ENCODE data around the gene KBTBD12.

Gene KBTBD12

DNA sequence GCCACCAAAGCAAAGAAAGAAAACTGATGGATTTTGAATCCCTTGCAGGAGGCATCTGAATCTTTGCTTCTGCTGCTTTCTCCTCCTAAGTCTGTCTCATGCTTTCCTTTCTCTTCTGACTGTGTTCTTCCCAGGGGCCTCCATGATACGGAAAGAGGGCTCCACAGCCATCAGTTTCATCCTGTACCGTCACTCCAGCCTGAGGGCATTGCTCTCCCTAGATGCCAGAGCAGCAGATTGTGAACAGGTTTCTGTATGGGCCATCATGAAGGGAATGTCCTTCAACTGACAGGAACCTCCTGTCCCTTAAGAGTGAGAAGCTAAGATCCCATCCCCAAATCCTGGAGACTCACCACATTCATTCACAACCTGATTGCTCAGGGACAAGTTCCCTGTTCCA lies 59.2 kb downstream of the KBTBD12 start:
- DNase-seq: no peak

DNA sequence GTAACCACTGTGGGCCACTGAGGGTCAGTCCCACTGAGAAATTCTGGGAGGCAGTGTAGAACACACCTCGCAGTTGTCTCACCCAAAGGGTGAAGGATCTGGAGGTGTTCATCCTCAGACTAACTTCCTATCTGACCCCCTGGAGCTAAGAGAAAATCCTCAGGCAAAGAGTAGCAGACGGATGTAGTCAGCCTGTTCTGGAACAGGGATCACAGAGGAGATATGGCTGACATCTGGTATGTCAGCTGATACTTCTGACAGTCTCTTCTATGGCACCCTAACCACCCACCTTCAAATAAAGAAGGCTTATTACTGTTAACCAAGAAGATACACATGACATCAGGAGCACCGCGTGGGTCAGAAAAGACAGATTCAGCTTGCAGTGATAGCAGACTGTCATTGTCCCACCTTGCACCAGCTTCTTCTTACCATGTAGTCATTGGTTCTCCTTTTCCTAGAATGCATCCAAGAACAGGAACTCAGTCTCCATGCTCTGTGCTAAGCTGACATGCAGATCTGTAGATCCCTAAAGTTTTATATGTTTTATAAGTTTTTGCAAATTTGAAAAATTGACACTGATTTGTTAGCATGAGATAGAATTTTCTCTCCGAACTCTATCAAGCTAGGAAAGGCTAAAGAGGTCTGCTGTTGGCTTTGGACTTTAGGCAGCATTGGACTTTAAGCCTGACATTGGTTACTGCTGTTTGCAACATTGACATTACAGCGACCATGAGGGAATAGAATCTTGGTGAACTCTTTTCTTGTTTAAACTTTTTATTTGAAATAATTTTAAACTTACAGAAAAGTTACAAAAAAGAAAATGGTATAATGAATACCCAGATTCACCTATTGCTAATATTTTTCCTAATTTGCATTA lies 60.4 kb downstream of the KBTBD12 start:
- DNase-seq: no peak

More for the DNA sequence above, 59.2 kb downstream of the KBTBD12 start:
- in situ Hi-C loops (cut with HindIII; ENCODE audit: low pct_ligation_motif_present, low pct_unique_long_range_greater_than_20kb, low sequenced_read_pairs): loop anchor here (25.0 kb wide), 1 partner anchor 312 kb away; the partner anchor contains the start of gene ABTB1

DNA sequence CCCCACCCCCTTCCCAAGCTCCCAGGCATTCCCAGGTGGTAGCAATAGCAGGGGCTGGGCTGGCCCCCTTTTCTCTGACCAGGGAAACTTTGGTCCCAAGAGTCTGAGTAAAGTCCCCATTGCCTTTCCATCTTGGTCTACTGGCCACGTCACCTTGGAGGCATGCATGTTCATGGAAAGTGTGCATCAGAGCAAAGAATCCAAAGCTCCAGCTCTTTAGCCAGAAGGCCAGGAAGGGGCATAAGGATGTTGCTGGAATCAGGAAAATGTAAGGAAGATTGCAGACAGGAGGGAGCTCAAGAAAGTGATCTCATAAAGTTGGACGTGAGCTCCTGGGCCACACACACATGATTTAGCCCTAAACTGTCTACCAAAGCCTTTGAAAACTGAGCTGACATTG lies 63.6 kb downstream of the KBTBD12 start:
- no peak for DNase-seq
- in situ Hi-C loops (cut with HindIII; ENCODE audit: low pct_ligation_motif_present, low pct_unique_long_range_greater_than_20kb, low sequenced_read_pairs): no loop called here

More for the DNA sequence above, 60.4 kb downstream of the KBTBD12 start:
- in situ Hi-C loops (cut with HindIII; ENCODE audit: low pct_ligation_motif_present, low pct_unique_long_range_greater_than_20kb, low sequenced_read_pairs): no loop called here

DNA sequence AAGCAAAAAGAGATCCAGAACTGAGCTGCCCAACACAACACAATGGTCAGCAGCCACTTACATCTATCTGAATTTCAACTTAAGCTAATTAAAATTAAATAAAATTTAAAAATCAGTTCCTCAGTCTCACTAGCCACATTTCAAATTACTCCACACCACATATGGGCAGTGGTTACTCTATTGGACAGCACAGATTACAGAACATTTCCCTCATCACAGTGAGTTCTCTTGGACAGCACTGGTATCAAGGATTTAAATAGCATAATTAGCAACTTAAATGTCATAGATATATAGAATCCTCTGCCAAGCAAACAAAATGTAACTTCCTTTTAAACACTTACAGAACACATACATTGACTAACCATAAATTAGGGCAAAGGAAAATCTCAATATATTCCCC lies 64.4 kb downstream of the KBTBD12 start:
- no peak for DNase-seq
- in situ Hi-C loops (cut with HindIII; ENCODE audit: low pct_ligation_motif_present, low pct_unique_long_range_greater_than_20kb, low sequenced_read_pairs): no loop called here

DNA sequence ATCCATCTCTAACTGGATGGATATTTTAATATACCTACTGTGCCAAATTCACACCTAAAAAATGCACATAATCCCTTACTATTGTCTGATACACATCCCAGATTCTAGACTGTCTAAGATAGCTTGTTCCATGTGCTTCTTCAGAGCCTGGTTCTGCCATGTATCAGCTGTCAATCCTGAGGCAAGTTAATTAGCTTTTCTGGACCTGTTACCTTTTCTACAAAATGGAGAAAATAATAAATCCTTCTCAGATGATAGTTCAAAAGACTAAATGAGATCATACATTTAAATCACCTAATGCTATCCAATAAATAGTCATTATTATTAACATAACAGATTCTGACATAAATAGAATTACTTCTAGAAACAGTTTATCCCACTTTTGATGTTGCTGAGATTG lies 66.1 kb downstream of the KBTBD12 start:
- in situ Hi-C loops (cut with HindIII; ENCODE audit: low pct_ligation_motif_present, low pct_unique_long_range_greater_than_20kb, low sequenced_read_pairs): no loop called here
- no peak for DNase-seq

DNA sequence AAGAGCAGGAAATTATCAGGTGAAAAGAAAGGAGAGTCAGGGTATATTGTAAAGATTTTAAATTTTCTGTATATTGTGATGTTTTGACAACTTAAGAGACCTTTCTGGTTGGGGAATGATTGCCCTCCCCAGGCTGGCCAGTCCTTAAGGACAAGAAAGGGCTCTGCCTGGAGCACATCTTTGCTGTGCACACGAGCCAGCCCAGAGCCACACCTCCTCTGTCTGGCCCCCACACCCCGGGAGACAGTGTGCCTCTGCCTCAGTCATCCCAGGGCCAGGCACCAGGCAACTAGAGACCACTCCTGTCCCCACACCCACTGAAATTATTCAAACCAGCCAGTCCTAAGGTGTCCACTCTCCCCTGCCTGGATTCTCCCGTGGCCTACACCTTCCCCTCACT lies 67.1 kb downstream of the KBTBD12 start:
- in situ Hi-C loops (cut with HindIII; ENCODE audit: low pct_ligation_motif_present, low pct_unique_long_range_greater_than_20kb, low sequenced_read_pairs): no loop called here
- no peak for DNase-seq

DNA sequence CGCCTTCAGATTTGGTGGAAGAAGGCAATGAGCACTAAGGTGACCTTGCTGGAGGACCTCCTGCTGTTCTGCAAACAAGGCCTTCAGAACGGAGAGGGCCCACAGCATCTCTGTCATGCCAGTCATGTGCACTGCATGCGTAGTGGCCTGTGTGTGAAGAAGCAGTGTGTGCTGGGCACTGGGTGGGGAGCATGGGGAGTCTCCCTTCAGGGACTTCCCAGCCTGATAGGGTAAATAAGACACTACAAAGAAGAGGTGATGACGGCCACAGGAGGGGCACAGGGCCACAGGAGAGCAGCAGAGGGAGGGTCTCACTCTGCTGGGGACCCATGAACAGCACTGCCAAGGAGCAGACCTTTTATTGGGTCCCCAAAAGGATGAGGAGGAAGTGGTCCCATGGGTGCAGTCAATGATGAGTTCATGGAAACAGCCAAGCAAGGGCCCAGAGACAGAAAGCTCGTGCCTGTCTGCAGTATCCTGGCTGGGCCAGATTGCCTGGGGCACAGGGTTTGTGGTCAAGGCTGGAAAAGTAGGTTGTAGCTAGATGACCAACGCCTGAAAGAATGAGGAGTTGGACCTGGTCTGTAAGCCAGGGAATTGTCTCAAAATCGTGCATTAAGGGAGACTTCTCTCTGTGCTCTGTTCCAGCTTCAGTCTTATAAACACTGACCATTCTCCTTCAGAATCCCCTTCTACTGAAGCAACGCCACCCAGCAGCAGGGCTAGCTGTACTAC lies 69.4 kb downstream of the KBTBD12 start:
- DNase-seq: no peak
- in situ Hi-C loops (cut with HindIII; ENCODE audit: low pct_ligation_motif_present, low pct_unique_long_range_greater_than_20kb, low sequenced_read_pairs): no loop called here

DNA sequence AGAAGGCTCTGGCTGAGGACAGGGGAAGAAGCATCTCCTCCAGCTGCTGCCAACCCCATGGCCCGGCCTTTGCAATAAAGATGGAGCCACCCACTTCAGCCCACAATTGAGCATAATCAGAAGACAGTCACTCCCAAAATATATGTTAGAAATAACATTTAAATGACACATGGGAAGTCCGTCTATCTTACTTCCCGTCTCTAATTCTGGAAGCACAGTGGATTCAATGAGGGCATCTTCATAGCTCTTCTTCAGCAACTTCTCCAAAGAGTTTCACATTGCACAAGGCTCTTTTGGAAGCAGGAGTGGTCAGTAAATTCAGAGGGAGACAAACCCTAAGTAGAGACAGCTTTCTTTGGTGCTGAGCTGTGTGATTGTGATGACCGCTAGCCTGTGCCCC lies 70.2 kb downstream of the KBTBD12 start:
- DNase-seq: no peak
- in situ Hi-C loops (cut with HindIII; ENCODE audit: low pct_ligation_motif_present, low pct_unique_long_range_greater_than_20kb, low sequenced_read_pairs): no loop called here

DNA sequence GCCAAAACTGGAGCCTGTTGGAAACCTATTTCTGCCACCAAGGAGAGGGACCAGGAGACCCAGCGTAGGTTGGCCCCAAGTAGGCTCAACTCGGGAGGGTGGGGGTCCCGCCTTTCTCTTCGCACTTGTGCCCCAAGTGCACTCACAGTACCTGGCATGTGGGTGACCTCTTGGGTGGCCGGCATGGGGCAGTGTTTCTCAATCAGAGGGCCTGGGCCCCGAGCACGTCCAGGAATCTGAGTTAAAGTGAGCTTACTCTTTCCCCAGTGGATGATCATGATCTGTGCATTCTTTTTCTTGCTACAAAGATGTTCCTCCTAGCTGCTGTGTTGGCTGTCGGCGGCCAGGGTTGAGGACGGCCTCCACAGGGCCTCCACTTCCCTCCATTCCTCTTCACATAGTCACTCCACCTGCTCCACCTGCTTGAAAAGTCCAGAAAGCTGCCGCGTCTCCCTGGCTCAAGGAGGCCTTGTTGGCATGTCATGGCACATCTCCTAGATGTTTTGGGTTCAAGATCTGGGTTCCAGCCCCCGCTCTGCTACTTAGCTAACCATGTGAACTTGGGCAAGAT lies 70.7 kb downstream of the KBTBD12 start:
- no peak for DNase-seq
- in situ Hi-C loops (cut with HindIII; ENCODE audit: low pct_ligation_motif_present, low pct_unique_long_range_greater_than_20kb, low sequenced_read_pairs): no loop called here

DNA sequence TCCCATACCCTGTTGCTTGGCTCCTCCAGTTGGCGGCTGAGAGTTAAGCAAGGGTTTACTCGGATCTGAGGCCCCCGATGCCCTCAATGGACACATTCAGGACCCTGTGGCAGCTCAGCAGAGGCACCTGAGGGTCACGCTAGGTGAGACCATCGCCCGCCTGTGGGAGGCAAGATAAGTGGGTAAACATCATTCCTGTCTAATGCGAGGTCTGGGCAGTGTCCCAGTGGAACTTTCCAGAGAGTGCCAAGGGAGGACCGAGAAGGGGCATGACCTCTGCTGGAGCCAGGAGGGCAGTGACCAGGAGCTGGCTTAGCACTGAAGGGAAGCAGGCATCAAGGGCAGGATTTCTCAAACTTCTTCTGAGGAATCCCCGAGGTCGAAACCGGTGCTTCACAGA lies 71.8 kb downstream of the KBTBD12 start:
- in situ Hi-C loops (cut with HindIII; ENCODE audit: low pct_ligation_motif_present, low pct_unique_long_range_greater_than_20kb, low sequenced_read_pairs): no loop called here

DNA sequence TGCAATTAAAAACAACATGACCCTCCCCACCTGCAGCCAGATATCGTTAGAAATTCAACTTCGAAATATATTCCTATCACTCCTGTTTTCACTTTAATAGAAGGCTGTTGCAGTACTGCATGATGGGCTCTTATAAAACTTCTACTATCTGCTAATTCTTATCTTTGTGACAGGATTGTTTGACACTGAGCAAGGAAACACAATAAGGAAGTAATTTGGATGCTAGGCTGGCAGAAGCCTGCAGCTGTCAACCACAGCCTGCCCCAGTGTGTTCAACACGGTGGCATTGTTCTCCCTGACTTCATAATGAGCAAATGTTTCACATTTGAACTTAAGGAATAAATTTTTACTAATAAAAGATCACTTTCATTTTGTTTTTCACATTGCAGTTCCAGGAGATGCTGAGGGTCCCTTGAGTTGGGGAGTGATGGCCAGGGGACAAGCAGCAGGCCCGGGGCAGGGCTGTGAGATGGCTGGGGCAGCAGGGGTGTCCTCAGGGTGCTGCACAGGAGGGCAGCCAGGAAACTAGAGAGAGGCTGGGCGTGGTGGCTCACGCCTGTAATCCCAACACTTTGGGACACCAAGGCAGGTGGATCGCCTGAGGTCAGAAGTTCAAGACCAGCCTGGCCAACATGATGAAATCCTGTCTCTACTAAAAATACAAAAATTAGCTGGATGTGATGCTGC lies 72.4 kb downstream of the KBTBD12 start:
- no peak for DNase-seq
- in situ Hi-C loops (cut with HindIII; ENCODE audit: low pct_ligation_motif_present, low pct_unique_long_range_greater_than_20kb, low sequenced_read_pairs): no loop called here

More for the DNA sequence above, 71.8 kb downstream of the KBTBD12 start:
- no peak for DNase-seq

DNA sequence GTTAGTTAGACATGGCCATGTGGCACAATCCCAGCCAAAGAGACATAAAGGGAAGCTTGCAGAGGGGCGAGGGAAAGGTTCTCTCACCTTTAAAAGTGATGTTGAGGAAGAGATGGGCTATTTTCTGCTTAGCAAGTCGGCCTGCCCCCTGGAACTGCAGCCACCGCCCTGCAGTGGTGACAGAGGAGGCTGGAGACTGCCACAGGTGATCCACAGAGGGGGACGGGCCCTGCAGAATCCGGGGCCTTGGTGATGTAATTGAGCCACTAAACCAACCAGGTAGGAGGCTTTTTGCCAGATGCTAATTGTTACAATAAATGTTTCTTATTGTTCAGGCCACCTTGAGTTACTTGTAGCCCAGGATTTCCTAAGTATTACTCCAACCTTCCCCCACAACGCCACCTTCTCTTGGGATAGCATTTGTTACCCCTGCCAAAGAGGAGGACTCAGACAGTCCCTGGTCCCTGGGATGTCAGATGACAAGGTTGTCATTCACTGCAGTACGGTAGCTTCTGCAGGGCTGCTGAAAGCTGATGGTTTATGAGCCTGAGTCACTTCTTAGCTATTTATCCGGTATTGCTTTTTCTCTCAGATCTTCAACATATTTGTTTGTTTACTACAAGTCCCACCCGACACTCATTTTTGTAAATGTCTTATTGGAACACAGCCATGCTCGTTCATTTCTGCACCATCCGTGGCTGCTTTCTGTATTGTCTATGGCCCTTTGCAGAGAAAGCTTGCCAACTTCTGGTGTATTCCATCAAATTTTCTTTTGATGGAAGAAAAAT lies 73.9 kb downstream of the KBTBD12 start:
- DNase-seq: no peak
- in situ Hi-C loops (cut with HindIII; ENCODE audit: low pct_ligation_motif_present, low pct_unique_long_range_greater_than_20kb, low sequenced_read_pairs): no loop called here

DNA sequence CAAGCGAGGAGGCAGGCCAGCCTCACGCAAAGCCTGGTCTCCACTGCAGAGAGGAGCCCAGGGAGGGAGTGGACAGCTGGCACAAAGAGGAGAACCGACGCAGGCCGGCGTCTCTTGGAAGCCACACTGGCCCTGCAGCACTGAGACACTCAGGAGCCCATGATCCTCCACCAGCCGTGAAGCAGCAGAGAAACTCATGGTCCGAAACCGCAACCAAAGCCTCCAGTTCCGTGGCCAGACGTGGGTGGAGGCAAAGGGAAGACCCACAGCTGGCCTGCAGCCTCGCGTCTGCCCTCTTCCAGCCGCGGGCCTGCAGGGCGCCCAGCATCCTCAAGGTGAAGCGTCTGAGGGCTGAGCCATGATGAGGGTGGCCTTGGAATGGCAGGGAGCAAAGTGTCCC lies 75.0 kb downstream of the KBTBD12 start:
- in situ Hi-C loops (cut with HindIII; ENCODE audit: low pct_ligation_motif_present, low pct_unique_long_range_greater_than_20kb, low sequenced_read_pairs): no loop called here
- no peak for DNase-seq

DNA sequence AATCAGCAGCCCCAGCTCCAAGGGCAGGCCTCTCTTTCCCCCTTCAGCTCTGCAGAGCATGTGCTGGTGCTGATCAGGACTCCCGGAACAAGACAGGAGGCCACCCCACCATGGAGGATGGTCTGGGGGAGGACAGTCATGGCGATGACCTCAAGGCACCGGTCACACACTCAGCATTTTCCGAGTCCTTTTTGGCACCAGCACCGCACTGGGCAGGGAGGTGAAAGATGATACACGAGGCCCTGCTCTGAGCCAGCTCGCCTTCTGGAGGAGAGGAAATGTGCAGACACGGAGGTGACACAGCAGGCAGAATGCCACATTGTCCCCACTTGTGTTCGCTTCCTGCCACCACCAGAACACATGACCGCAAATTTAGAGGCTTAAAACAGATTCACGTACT lies 75.4 kb downstream of the KBTBD12 start:
- DNase-seq: no peak
- in situ Hi-C loops (cut with HindIII; ENCODE audit: low pct_ligation_motif_present, low pct_unique_long_range_greater_than_20kb, low sequenced_read_pairs): no loop called here

DNA sequence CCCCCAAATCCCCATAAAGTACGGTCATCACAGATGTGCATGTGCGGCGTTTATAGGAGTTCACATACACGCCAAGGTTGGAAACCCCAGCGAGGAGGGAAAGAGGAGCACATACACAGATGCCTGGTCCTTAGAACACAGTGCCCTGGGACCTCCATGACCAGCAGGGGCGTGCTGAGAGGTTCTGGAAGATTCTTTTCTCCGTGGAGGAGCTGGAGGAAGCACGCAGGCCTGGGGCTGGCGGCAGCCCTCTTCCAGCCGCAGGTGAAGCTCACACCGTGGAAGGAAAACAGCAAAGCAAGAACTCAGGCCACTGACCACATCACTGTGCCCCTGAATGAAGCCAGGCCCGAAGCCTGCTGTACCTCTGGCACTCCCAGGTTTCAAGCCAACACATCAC lies 76.2 kb downstream of the KBTBD12 start:
- in situ Hi-C loops (cut with HindIII; ENCODE audit: low pct_ligation_motif_present, low pct_unique_long_range_greater_than_20kb, low sequenced_read_pairs): no loop called here
- no peak for DNase-seq

DNA sequence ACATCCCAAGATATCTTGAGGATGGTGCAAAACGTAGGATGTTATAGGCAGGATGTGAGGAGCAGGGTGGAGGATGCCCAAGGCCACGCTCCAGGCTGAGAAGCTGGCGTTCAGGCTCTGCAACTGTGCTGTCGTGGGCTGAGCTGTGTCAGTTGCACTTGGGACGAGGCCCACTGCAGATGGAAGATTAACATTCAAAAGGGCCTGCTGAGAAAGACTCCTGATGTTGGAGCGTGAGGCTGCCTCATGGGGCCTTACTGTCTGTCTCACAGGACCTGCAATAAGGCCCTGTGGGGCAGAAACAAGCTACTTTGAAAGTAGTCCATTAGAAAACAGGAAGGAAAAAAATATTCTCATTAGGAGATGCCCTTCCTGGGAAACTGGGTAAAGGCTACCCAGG lies 76.6 kb downstream of the KBTBD12 start:
- no peak for DNase-seq
- in situ Hi-C loops (cut with HindIII; ENCODE audit: low pct_ligation_motif_present, low pct_unique_long_range_greater_than_20kb, low sequenced_read_pairs): no loop called here

DNA sequence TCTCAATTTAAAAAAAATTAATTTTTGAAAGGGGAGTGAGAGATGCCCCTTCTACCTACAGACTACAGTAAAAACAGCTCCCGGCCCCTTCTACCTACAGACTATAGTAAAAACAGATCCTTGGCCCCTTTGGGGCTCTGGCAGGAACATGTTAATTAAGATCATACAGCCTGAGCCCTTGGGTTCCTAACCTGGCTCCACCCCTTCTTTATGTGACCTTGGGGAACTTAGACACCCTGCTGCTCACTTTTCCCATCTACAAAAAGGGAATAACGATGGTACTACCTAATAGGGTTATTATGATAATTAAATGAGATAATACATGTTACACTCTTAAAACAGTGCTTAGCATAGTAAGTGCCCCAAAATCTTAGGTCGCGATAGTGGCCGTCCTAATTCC lies 77.1 kb downstream of the KBTBD12 start:
- DNase-seq: no peak
- in situ Hi-C loops (cut with HindIII; ENCODE audit: low pct_ligation_motif_present, low pct_unique_long_range_greater_than_20kb, low sequenced_read_pairs): no loop called here

DNA sequence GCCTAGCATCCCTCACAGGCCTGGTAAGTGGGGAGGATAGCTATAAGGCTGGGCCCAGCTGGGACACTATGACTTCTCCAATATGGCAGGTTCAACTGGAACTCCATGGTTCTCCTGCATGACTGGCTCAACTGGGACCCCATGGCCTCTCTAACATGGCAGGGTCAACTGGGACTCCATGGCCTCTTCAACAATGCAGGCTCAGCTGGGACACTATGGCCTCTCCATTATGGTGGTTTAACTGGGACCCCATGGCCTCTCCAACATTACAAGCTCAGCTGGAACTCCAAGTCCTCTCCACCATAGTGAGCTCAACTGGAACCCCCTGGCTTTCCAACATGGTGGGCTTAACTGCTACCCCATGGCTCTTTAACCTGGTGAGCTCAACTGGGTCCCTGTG lies 79.0 kb downstream of the KBTBD12 start:
- no peak for DNase-seq
- in situ Hi-C loops (cut with HindIII; ENCODE audit: low pct_ligation_motif_present, low pct_unique_long_range_greater_than_20kb, low sequenced_read_pairs): no loop called here
